A673 (cell line): ENCODE results near the gene CT47B1. TPM values are rescaled to one million over a fixed set of nuclear protein-coding genes. Genes with fewer than 3 reads are reported as not detected.

Source experiments
- BruUV-seq: library from RNA; stranded (reverse); fragments of 400-500 nt; replicated peaks from 2 replicates; lab custom pipeline; 2021; lab: Mats Ljungman, UMichigan
- CTCF ChIA-PET: fragments of 300-600 bp; sonication (Branson Sonifier 250); formaldehyde crosslinking; loops from one replicate; lab custom pipeline; 2022; ENCODE audit warnings: antibody characterized with exemption; lab: Charles Lee
- POLR2A ChIA-PET: fragments of 300-600 bp; sonication (Branson Sonifier 250); formaldehyde crosslinking; loops from one replicate; lab custom pipeline; 2022; ENCODE audit warnings: antibody characterized with exemption; ENCODE audit not compliant: low non-redundant PET; lab: Charles Lee
- DNase-seq: peaks from one replicate; pipeline ENCODE4 v3.0.0-alpha.2; 2015; ENCODE audit warnings: low spot score
- H3K27ac ChIP-seq: fragments of 200-600 bp; sonication (generic); 2 replicates; pipeline ENCODE4 v1.5.1; 2016; ENCODE audit warnings: mixed run types, low read depth, mild to moderate bottlenecking, mixed read lengths, antibody characterized with exemption, low read length; ENCODE audit not compliant: poor library complexity, severe bottlenecking
- H3K27me3 ChIP-seq: fragments of 200-600 bp; sonication (generic); replicated peaks from 2 replicates; pipeline ENCODE4 v1.6.1; 2017; ENCODE audit warnings: mixed run types, low read depth, mild to moderate bottlenecking, mixed read lengths, antibody characterized with exemption, low read length; ENCODE audit not compliant: insufficient read depth, poor library complexity
- H3K36me3 ChIP-seq: fragments of 200-600 bp; sonication (generic); 2 replicates; pipeline ENCODE4 v1.6.1; 2016; ENCODE audit warnings: mixed run types, mild to moderate bottlenecking, mixed read lengths, antibody characterized with exemption, low read length; ENCODE audit not compliant: insufficient read depth, poor library complexity, severe bottlenecking
- H3K4me1 ChIP-seq: fragments of 200-600 bp; sonication (generic); 2 replicates; pipeline ENCODE4 v1.6.1; 2017; ENCODE audit warnings: mixed run types, mild to moderate bottlenecking, mixed read lengths, antibody characterized with exemption, low read length; ENCODE audit not compliant: insufficient read depth, poor library complexity, severe bottlenecking
- H3K4me3 ChIP-seq: fragments of 200-600 bp; sonication (generic); 2 replicates; pipeline ENCODE4 v1.5.1; 2016; ENCODE audit warnings: low read depth, mixed run types, mild to moderate bottlenecking, mixed read lengths, low read length; ENCODE audit not compliant: poor library complexity, severe bottlenecking
- H3K9me3 ChIP-seq: fragments of 200-600 bp; sonication (generic); 2 replicates; pipeline ENCODE4 v1.6.1; 2016; ENCODE audit warnings: mixed run types, low read depth, mild to moderate bottlenecking, mixed read lengths, antibody characterized with exemption, low read length; ENCODE audit not compliant: poor library complexity, severe bottlenecking
- CTCF ChIP-seq: fragments of 300-800, 200-600 bp; sonication (generic); conservative IDR thresholded peaks from 2 replicates; pipeline ENCODE4 v1.5.1; 2017; ENCODE audit warnings: low read depth, mild to moderate bottlenecking, antibody characterized with exemption, low read length, moderate library complexity, mixed read lengths
- EZH2 ChIP-seq: fragments of 200-600 bp; sonication (generic); IDR thresholded peaks from 2 replicates; pipeline ENCODE4 v1.6.1; 2017; ENCODE audit warnings: borderline replicate concordance, low read depth, mild to moderate bottlenecking, mixed read lengths, antibody characterized with exemption, low read length; ENCODE audit not compliant: poor library complexity, severe bottlenecking
- intact Hi-C: fragments of 100-400 bp; cut with micrococcal nuclease; formaldehyde crosslinking; loops from one replicate; pipeline ENCODE4 v1.10.0; 2022; ENCODE audit not compliant: unreplicated experiment
- total RNA-seq: library from RNA; stranded (reverse); gene quantifications from 2 replicates; pipeline ENCODE4 v1.2.3, GENCODE V29; 2021

The CT47B1 gene
- total RNA-seq, 1 experiment from 2014 or later, result not detected

GRCh38 chrX:120824021-120824420 is 51.6 kb downstream of the CT47B1 start:
- no peaks in the 10 kb centered on the region for H3K27me3 ChIP-seq
- H3K27ac ChIP-seq, result no peak overlapping the region
- ChIA-PET CTCF (no interaction called here), POLR2A (no interaction called here)
- H3K9me3 ChIP-seq, result no peaks in the 10 kb centered on the region
- intact Hi-C loops, result no loop called here
- no peaks in the 10 kb centered on the region for H3K4me1 ChIP-seq
- no peaks in the 10 kb centered on the region for H3K36me3 ChIP-seq
- DNase-seq, result no peak
- TF ChIP-seq EZH2 (no peak), CTCF (no peak)
- no TSS peak for BruUV-seq
- no peak overlapping the region for H3K4me3 ChIP-seq

DNA sequence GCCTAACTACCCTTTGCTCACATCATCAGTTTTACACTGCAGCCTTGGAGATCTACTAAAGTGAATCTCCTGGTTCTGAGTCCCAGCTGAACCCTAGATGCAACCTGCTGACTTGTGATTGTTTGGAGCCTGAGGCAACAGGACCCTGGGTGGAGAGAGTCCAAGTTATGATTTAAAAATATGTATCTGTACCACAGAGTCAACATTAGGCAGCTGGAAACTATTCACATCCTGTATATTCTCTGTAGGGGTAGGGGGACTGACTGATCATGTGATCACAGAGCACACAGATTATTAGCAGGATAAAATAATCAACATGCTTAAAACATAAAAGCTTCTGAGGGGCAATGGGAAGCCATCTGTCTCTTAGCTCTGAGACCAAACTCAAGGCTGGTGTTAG is 52.1 kb downstream of the CT47B1 start:
- intact Hi-C loops, result no loop called here
- H3K27me3 ChIP-seq, result no peaks in the 10 kb centered on the region
- TF ChIP-seq CTCF (no peak), EZH2 (no peak)
- H3K27ac ChIP-seq, result no peak overlapping the region
- ChIA-PET POLR2A (no interaction called here), CTCF (no interaction called here)
- no peaks in the 10 kb centered on the region for H3K9me3 ChIP-seq
- no peak for DNase-seq
- no peak overlapping the region for H3K4me3 ChIP-seq
- no peaks in the 10 kb centered on the region for H3K4me1 ChIP-seq
- BruUV-seq, result no TSS peak
- no peaks in the 10 kb centered on the region for H3K36me3 ChIP-seq

Other genes starting within 250 kb of the CT47B1 start
- gene C1GALT1C1, start 245.8 kb downstream of the CT47B1 start, total RNA-seq, result 9.5 and 10.2 TPM in 2 replicates
- gene CT47A11, start 61.3 kb upstream of the CT47B1 start, total RNA-seq, result not detected in 2 replicates
- gene CT47A10, start 66.2 kb upstream of the CT47B1 start, total RNA-seq, result not detected in 2 replicates
- not detected in 2 replicates for gene CT47A9, start 71.0 kb upstream of the CT47B1 start, total RNA-seq
- gene CT47A8, start 75.9 kb upstream of the CT47B1 start, total RNA-seq, result not detected in 2 replicates
- gene CT47A7, start 80.7 kb upstream of the CT47B1 start, total RNA-seq, result not detected in 2 replicates
- not detected in 2 replicates for gene CT47A6, start 85.6 kb upstream of the CT47B1 start, total RNA-seq
- gene CT47A5, start 90.5 kb upstream of the CT47B1 start, total RNA-seq, result not detected in 2 replicates
- gene CT47A4, start 95.3 kb upstream of the CT47B1 start, total RNA-seq, result not detected in 2 replicates
- gene CT47A3, start 100.2 kb upstream of the CT47B1 start, total RNA-seq, result not detected in 2 replicates
- not detected in 2 replicates for gene CT47A2, start 105.1 kb upstream of the CT47B1 start, total RNA-seq
- not detected in 2 replicates for gene CT47A1, start 109.9 kb upstream of the CT47B1 start, total RNA-seq
- gene GLUD2, start 171.7 kb upstream of the CT47B1 start, total RNA-seq, result 0.47 and 0.63 TPM in 2 replicates